HCT116 (cell line): ENCODE data around the gene DPM2. TPM values are rescaled to one million over a fixed set of nuclear protein-coding genes. Genes with fewer than 3 reads are reported as not detected.

Source experiments
- ATAC-seq: fragments of 200-7000 bp; cut with Tn5 transposase; 2 replicates; pipeline ENCODE4 v1.9.1; 2020; ENCODE audit warnings: mild to moderate bottlenecking, moderate library complexity
- BruUV-seq: library from RNA; stranded (reverse); fragments of 400-500 nt; replicated peaks from 2 replicates; lab custom pipeline; 2021; lab: Mats Ljungman, UMichigan
- CTCF ChIA-PET: fragments of 300-600 bp; sonication (Branson Sonifier 250); formaldehyde crosslinking; loops from one replicate; lab custom pipeline; 2021; ENCODE audit warnings: antibody characterized with exemption; lab: Charles Lee
- POLR2A ChIA-PET: fragments of 300-600, 350-600 bp; sonication (Branson Sonifier 250); formaldehyde crosslinking; loops from one replicate; lab custom pipeline; 2021; ENCODE audit warnings: antibody characterized with exemption; lab: Charles Lee
- RAD21 ChIA-PET, 2 experiments: fragments of 300-600 bp; sonication (Branson Sonifier 250); formaldehyde crosslinking; loops; one replicate each; lab custom pipeline; 2023; ENCODE audit warnings: low total read pairs in 2 of 2; ENCODE audit not compliant: uncharacterized antibody in 2 of 2, unreplicated experiment in 2 of 2, low non-redundant PET in 1 of 2; lab: Charles Lee
- DNase-seq: peaks from one replicate; pipeline ENCODE4 v3.0.0-alpha.2; 2010; ENCODE audit warnings: low read depth, low spot score
- H2AFZ ChIP-seq: fragments of 200-600 bp; shearing (Covaris generic), sonication (generic); 2 replicates; pipeline ENCODE4 v1.6.1; 2017; ENCODE audit warnings: low read depth, mixed run types, mixed read lengths, antibody characterized with exemption, low read length; ENCODE audit not compliant: poor library complexity, severe bottlenecking
- H3K27ac ChIP-seq: 2 replicates; pipeline ENCODE4 v1.5.1; 2012; ENCODE audit warnings: low read depth, low read length
- H3K27me3 ChIP-seq: fragments of 200-600 bp; sonication (generic); 2 replicates; pipeline ENCODE4 v1.6.1; 2016; ENCODE audit warnings: mixed run types, low read length, mixed read lengths; ENCODE audit not compliant: insufficient read depth
- H3K36me3 ChIP-seq, 2 experiments: fragments of 200-500 bp in 1 of 2; fragments of 200-600 bp in 1 of 2; sonication (Bioruptor generic) in 1 of 2; sonication (generic) in 1 of 2; 2 replicates each; pipeline versions ENCODE4 v1.5.1 to v1.6.1; 2014 to 2016; ENCODE audit warnings: low read length in 2 of 2, inconsistent platforms in 1 of 2, mixed read lengths in 1 of 2, mixed run types in 1 of 2; ENCODE audit not compliant: insufficient read depth in 2 of 2, control insufficient read depth in 1 of 2
- H3K4me1 ChIP-seq, 2 experiments: fragments of 200-600 bp in 1 of 2; sonication (generic) in 1 of 2; 2 replicates each; pipeline versions ENCODE4 v1.5.1 to v1.6.1; 2012 to 2017; ENCODE audit warnings: low read length in 2 of 2, inconsistent platforms in 1 of 2, mild to moderate bottlenecking in 1 of 2, mixed read lengths in 1 of 2, mixed run types in 1 of 2, moderate library complexity in 1 of 2; ENCODE audit not compliant: insufficient read depth in 2 of 2, control insufficient read depth in 1 of 2
- H3K4me2 ChIP-seq: fragments of 200-600 bp; sonication (generic); 2 replicates; pipeline ENCODE4 v1.6.1; 2017; ENCODE audit warnings: mixed run types, low read length, mixed read lengths
- H3K4me3 ChIP-seq, 2 experiments: fragments of 200-600 bp in 1 of 2; sonication (generic) in 1 of 2; replicated peaks in 1 of 2; 2 replicates each; pipeline ENCODE4 v1.5.1; 2011 to 2016; ENCODE audit warnings: low read length in 2 of 2, control low read depth in 1 of 2, low read depth in 1 of 2, mild to moderate bottlenecking in 1 of 2, mixed read lengths in 1 of 2, mixed run types in 1 of 2
- H3K79me2 ChIP-seq: fragments of 200-600 bp; sonication (generic); 2 replicates; pipeline ENCODE4 v1.6.1; 2017; ENCODE audit warnings: mild to moderate bottlenecking, mixed run types, low read length, moderate library complexity, mixed read lengths; ENCODE audit not compliant: insufficient read depth
- H3K9ac ChIP-seq: fragments of 200-600 bp; sonication (generic); 2 replicates; pipeline ENCODE4 v1.6.1; 2016; ENCODE audit warnings: low read length, mixed read lengths
- H3K9me2 ChIP-seq: fragments of 200-600 bp; sonication (generic), shearing (Covaris generic); 2 replicates; pipeline ENCODE4 v1.6.1; 2017; ENCODE audit warnings: mixed run types, mild to moderate bottlenecking, moderate library complexity; ENCODE audit not compliant: insufficient read depth
- H3K9me3 ChIP-seq, 2 experiments: fragments of 200-500 bp in 1 of 2; fragments of 200-600 bp in 1 of 2; sonication (Bioruptor generic) in 1 of 2; sonication (generic) in 1 of 2; 2 replicates each; pipeline ENCODE4 v1.6.1; 2014 to 2017; ENCODE audit warnings: low read length in 2 of 2, mixed read lengths in 2 of 2, inconsistent platforms in 1 of 2, low read depth in 1 of 2, mild to moderate bottlenecking in 1 of 2, mixed run types in 1 of 2, moderate library complexity in 1 of 2; ENCODE audit not compliant: control insufficient read depth in 1 of 2, insufficient read depth in 1 of 2
- H4K20me1 ChIP-seq: fragments of 200-600 bp; sonication (generic), shearing (Covaris generic); 2 replicates; pipeline ENCODE4 v1.6.1; 2017; ENCODE audit warnings: mixed run types, mild to moderate bottlenecking, moderate library complexity; ENCODE audit not compliant: insufficient read depth
- CBX3 ChIP-seq: IDR thresholded peaks from 2 replicates; pipeline ENCODE4 v1.6.1; 2012; ENCODE audit warnings: low read depth
- CEBPB ChIP-seq: IDR thresholded peaks from 2 replicates; pipeline ENCODE4 v1.6.1; 2012; ENCODE audit warnings: low read depth
- CTCF ChIP-seq, 3 experiments: fragments of 200-600 bp in 1 of 3; sonication (generic) in 1 of 3; IDR thresholded peaks in 2 of 3; conservative IDR thresholded peaks in 1 of 3; 2 replicates each; pipeline ENCODE4 v1.5.1; 2012 to 2017; ENCODE audit warnings: low read depth in 2 of 3, low read length in 2 of 3, antibody characterized with exemption in 1 of 3, borderline replicate concordance in 1 of 3, control low read depth in 1 of 3, mild to moderate bottlenecking in 1 of 3, mixed read lengths in 1 of 3, mixed run types in 1 of 3, moderate library complexity in 1 of 3; ENCODE audit not compliant: insufficient read depth in 1 of 3
- EGR1 ChIP-seq: IDR thresholded peaks from 2 replicates; pipeline ENCODE4 v1.6.1; 2012; ENCODE audit warnings: low read depth
- EZH2 ChIP-seq: fragments of 200-600 bp; sonication (generic); IDR thresholded peaks from 2 replicates; pipeline ENCODE4 v1.6.1; 2017; ENCODE audit warnings: antibody characterized with exemption, mixed run types
- FOSL1 ChIP-seq: IDR thresholded peaks from 2 replicates; pipeline ENCODE4 v1.6.1; 2012; ENCODE audit warnings: low read depth
- JUND ChIP-seq: IDR thresholded peaks from 2 replicates; pipeline ENCODE4 v1.6.1; 2012
- POLR2A ChIP-seq: IDR thresholded peaks from 2 replicates; pipeline ENCODE4 v1.7.0; 2011; ENCODE audit warnings: borderline replicate concordance; ENCODE audit not compliant: insufficient read depth, insufficient read length; ENCODE audit errors: extremely low read depth
- RAD21 ChIP-seq: IDR thresholded peaks from 2 replicates; pipeline ENCODE4 v1.6.1; 2012; ENCODE audit warnings: low read depth, mild to moderate bottlenecking
- SIN3A ChIP-seq: IDR thresholded peaks from 2 replicates; pipeline ENCODE4 v1.6.1; 2012; ENCODE audit warnings: low read depth
- SP1 ChIP-seq: IDR thresholded peaks from 2 replicates; pipeline ENCODE4 v1.6.1; 2012; ENCODE audit warnings: low read depth
- intact Hi-C: fragments of 100-400 bp; cut with micrococcal nuclease; formaldehyde crosslinking; loops from 2 replicates; pipeline ENCODE4 v1.10.0; 2022
- total RNA-seq: library from RNA; stranded (reverse); gene quantifications from one replicate; pipeline ENCODE4 v1.2.1, GENCODE V29; 2021; ENCODE audit not compliant: unreplicated experiment
- TF ChIP-seq, protein P1 (sequence below): IDR thresholded peaks from 2 replicates; pipeline ENCODE4 v1.6.1; 2012
- TF ChIP-seq, protein P2 (sequence below): IDR thresholded peaks from 2 replicates; pipeline ENCODE4 v1.6.1; 2012; ENCODE audit warnings: low read depth

Gene DPM2
- total RNA-seq, 1 experiment from 2014 or later, result 54.6 TPM

DNA sequence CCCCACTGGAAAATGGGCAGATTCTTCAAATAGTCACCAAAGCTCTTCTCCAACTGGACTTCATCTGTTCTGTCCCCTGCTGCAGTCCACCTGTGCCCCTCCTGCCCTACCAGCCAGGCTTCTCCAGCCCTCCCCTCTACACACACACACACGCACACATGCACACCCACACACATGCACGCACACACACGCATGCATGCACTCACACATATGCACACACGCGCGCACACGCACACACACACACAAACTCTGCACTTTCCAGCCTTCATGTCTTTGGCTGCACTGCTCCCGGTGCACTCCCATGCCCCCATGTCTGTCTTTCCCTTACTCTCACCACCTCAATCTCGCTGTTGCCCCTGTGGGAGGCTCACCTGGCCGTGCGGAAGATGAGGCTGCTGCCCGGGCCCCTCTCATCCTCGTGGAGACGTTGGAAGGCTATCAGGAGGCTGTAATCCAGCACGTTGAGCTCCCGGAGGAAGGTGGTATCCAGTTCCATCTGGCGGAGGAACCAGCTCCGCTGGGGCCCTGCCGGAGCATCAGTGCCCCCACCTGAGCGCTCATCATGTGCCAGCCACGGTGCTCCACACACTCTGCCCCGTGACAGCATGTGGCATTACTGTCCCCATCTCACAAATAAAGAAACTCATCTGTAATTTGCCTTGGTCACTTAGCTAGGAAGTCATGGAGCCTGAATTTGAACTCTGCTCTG is 12.8 kb downstream of the DPM2 start:
- no peak for ATAC-seq

More for the DNA sequence above, 12.8 kb downstream of the DPM2 start:
- ChIA-PET POLR2A (no interaction called here), CTCF (no interaction called here), RAD21 (no interaction called here)
- no peak overlapping the region for H3K4me3 ChIP-seq
- intact Hi-C loops, result loop anchor here (5.0 kb wide), 1 partner anchor 112 kb away; no protein-coding TSS in a partner anchor
- no peaks in the 10 kb centered on the region for H3K27me3 ChIP-seq
- H3K9me3 ChIP-seq, result no peaks in the 10 kb centered on the region
- no peak overlapping the region for H3K9ac ChIP-seq
- H4K20me1 ChIP-seq, result no peaks in the 10 kb centered on the region
- H3K4me1 ChIP-seq, result peaks cover 43 to 82% of the 10 kb centered on the region in 2 experiments
- no peaks in the 10 kb centered on the region for H3K9me2 ChIP-seq
- H3K4me2 ChIP-seq, result no peak overlapping the region
- TF ChIP-seq SIN3A (no peak), SP1 (no peak), CEBPB (no peak), CBX3 (no peak), EZH2 (no peak), POLR2A (no peak), FOSL1 (no peak), EGR1 (no peak), CTCF (IDR thresholded peaks at IDR 0.05 in 2 of 3, conservative IDR thresholded peaks at IDR 0.05 in 1 of 3; ENCODE audit: borderline replicate concordance in 1 of 3, insufficient read depth in 1 of 3, low read depth in 2 of 3, low read length in 2 of 3) (no peak), RAD21 (no peak), JUND (no peak)
- TF ChIP-seq, protein P1, sequence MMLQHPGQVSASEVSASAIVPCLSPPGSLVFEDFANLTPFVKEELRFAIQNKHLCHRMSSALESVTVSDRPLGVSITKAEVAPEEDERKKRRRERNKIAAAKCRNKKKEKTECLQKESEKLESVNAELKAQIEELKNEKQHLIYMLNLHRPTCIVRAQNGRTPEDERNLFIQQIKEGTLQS, result no peak
- TF ChIP-seq, protein P2, sequence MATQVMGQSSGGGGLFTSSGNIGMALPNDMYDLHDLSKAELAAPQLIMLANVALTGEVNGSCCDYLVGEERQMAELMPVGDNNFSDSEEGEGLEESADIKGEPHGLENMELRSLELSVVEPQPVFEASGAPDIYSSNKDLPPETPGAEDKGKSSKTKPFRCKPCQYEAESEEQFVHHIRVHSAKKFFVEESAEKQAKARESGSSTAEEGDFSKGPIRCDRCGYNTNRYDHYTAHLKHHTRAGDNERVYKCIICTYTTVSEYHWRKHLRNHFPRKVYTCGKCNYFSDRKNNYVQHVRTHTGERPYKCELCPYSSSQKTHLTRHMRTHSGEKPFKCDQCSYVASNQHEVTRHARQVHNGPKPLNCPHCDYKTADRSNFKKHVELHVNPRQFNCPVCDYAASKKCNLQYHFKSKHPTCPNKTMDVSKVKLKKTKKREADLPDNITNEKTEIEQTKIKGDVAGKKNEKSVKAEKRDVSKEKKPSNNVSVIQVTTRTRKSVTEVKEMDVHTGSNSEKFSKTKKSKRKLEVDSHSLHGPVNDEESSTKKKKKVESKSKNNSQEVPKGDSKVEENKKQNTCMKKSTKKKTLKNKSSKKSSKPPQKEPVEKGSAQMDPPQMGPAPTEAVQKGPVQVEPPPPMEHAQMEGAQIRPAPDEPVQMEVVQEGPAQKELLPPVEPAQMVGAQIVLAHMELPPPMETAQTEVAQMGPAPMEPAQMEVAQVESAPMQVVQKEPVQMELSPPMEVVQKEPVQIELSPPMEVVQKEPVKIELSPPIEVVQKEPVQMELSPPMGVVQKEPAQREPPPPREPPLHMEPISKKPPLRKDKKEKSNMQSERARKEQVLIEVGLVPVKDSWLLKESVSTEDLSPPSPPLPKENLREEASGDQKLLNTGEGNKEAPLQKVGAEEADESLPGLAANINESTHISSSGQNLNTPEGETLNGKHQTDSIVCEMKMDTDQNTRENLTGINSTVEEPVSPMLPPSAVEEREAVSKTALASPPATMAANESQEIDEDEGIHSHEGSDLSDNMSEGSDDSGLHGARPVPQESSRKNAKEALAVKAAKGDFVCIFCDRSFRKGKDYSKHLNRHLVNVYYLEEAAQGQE, result no peak
- no peak overlapping the region; the same call in 1 of the 2 replicates for H3K27ac ChIP-seq
- no peaks in the 10 kb centered on the region for H3K79me2 ChIP-seq
- no peak for DNase-seq
- no peak overlapping the region for H2AFZ ChIP-seq
- no peaks in the 10 kb centered on the region for H3K36me3 ChIP-seq
- no TSS peak for BruUV-seq
